HG03342 (cell line): Measurements from ENCODE around the gene PER1.

ENCODE experiments used
- ATAC-seq: cut with Tn5 transposase; IDR thresholded peaks from one replicate; pipeline ENCODE4 v1.9.1; 2021; ENCODE audit warnings: mild to moderate bottlenecking, moderate library complexity; ENCODE audit not compliant: unreplicated experiment

Gene PER1

GRCh38 chr17:8142158-8142886 lies 9.9 kb downstream of the PER1 start:
- ATAC-seq, result no peak

- no peak for ATAC-seq
Observed at GRCh38 chr17:8141741-8142140, 10.5 kb downstream of the PER1 start.

GRCh38 chr17:8141045-8141444 lies 11.2 kb downstream of the PER1 start:
- ATAC-seq, result no peak

GRCh38 chr17:8140065-8141029 lies 11.9 kb downstream of the PER1 start:
- no peak for ATAC-seq

GRCh38 chr17:8138672-8139371 lies 13.4 kb downstream of the PER1 start:
- ATAC-seq, result peak; percentile 71

GRCh38 chr17:8138374-8138671 lies 13.9 kb downstream of the PER1 start:
- ATAC-seq, result no peak

GRCh38 chr17:8137645-8138373 lies 14.4 kb downstream of the PER1 start:
- ATAC-seq, result no peak

- no peak for ATAC-seq
Observed at GRCh38 chr17:8133941-8134340, 18.3 kb downstream of the PER1 start.

- no peak for ATAC-seq
Observed at GRCh38 chr17:8133399-8133798, 18.8 kb downstream of the PER1 start.

GRCh38 chr17:8131844-8132441 lies 20.3 kb downstream of the PER1 start:
- ATAC-seq, result no peak

- no peak for ATAC-seq
Observed at GRCh38 chr17:8128125-8128784, 23.9 kb downstream of the PER1 start.

GRCh38 chr17:8126491-8127066 lies 25.6 kb downstream of the PER1 start:
- no peak for ATAC-seq

- ATAC-seq, result no peak
Observed at GRCh38 chr17:8125947-8126490, 26.2 kb downstream of the PER1 start.

- no peak for ATAC-seq
Observed at GRCh38 chr17:8125154-8125946, 26.9 kb downstream of the PER1 start.

GRCh38 chr17:8124350-8125153 lies 27.7 kb downstream of the PER1 start:
- ATAC-seq, result no peak

- ATAC-seq, result no peak
Observed at GRCh38 chr17:8123695-8124349, 28.4 kb downstream of the PER1 start, which contains the start of gene HES7. HES7 (minus strand) TSS chr17:8124106; CDS start chr17:8124084, 22 bp downstream.
